SW 1271 (cell line): Measurements from ENCODE around the gene UBE2H.
"Not testable (repeated sequence)": the region's sequence is repeated elsewhere in the genome, so short reads cannot be mapped to it uniquely, and the experiment has no call there.

Experiments
- DNase-seq, 2 experiments: peaks; one replicate each; lab custom pipeline; 2025; lab: John Stamatoyannopoulos, UW

UBE2H gene

GRCh38 chr7:129843978-129844840, 108.6 kb downstream of the UBE2H start:
- no peak for DNase-seq

GRCh38 chr7:129843365-129843898, 109.3 kb downstream of the UBE2H start:
- DNase-seq: no peak

- DNase-seq: no peak
Observed at GRCh38 chr7:129841465-129841864, 111.3 kb downstream of the UBE2H start.

GRCh38 chr7:129840757-129841156, 112.0 kb downstream of the UBE2H start:
- no peak for DNase-seq

- DNase-seq: no peak
Observed at GRCh38 chr7:129836983-129837382, 115.8 kb downstream of the UBE2H start.

GRCh38 chr7:129835569-129835968, 117.2 kb downstream of the UBE2H start:
- DNase-seq: no peak

GRCh38 chr7:129833353-129833752, 119.4 kb downstream of the UBE2H start:
- not testable (repeated sequence) for DNase-seq

GRCh38 chr7:129832701-129833227, 120.0 kb downstream of the UBE2H start:
- DNase-seq: no peak

GRCh38 chr7:129832282-129832681, 120.5 kb downstream of the UBE2H start:
- no peak for DNase-seq

- peak; percentile 86 to 92 for DNase-seq
Observed at GRCh38 chr7:129831424-129832058, 121.2 kb downstream of the UBE2H start.

- no peak for DNase-seq
Observed at GRCh38 chr7:129830949-129831348, 121.8 kb downstream of the UBE2H start.

GRCh38 chr7:129829737-129830631, 122.8 kb downstream of the UBE2H start:
- DNase-seq: peak in 1 of 2 experiments; percentile 12

- no peak for DNase-seq
Observed at GRCh38 chr7:129828989-129829736, 123.6 kb downstream of the UBE2H start.

GRCh38 chr7:129828078-129828762, 124.5 kb downstream of the UBE2H start:
- DNase-seq: no peak

- no peak for DNase-seq
Observed at GRCh38 chr7:129827467-129827990, 125.2 kb downstream of the UBE2H start.

- DNase-seq: not testable (repeated sequence)
Observed at GRCh38 chr7:129826895-129827294, 125.9 kb downstream of the UBE2H start.

GRCh38 chr7:129825209-129825970, 127.4 kb downstream of the UBE2H start:
- DNase-seq: peak; percentile 50 to 76

GRCh38 chr7:129824291-129825208, 128.2 kb downstream of the UBE2H start:
- peak in 1 of 2 experiments; percentile 68 for DNase-seq
